ENCODE data around the gene DCK. TPM values are rescaled to one million over a fixed set of nuclear protein-coding genes. Genes with fewer than 3 reads are reported as not detected.

Gene DCK
- total and polyA plus RNA-seq, 2 experiments from 2014 or later, result 33.1 to 40.3 TPM

DNA sequence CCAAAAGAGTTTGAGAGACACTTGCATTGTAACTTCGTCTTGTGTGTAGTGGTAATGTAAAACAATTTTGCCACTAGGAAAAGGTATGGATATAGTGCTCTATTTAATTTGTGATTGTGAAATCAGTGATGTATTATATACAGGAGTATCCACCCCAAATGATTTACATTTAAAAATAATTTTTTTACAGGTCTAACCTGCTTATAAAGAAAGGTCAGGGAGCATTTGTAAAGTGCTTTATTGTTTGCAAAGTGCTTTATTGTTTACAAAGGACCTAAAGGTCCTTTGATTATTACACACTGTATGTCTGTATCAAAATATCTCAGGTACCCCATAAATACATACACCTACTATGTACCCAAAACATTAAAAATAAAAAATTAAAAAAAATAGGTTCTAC is 70.3 kb downstream of the DCK start:
- WGBS, 2 experiments (ENCODE audit: low coverage in 1 of 2, low lambda C conversion rate in 2 of 2, missing lambda C conversion rate in 2 of 2), result 88 to 94% methylated on average over 1 of the region's 1 CpG
- Histone ChIP-seq H3K79me2 (ENCODE audit: insufficient read depth) (no peaks in the 10 kb centered on the region), H3K27ac (no peak overlapping the region), H3K36me3 (ENCODE audit: low read depth) (no peaks in the 10 kb centered on the region), H3K4me1 (ENCODE audit: insufficient read depth) (no peaks in the 10 kb centered on the region), H3F3A (ENCODE audit: insufficient read depth) (no peaks in the 10 kb centered on the region), H3K9me3 (ENCODE audit: low read depth) (no peaks in the 10 kb centered on the region), H3K4me2 (ENCODE audit: unreplicated experiment) (no peak overlapping the region), H3K27me3 (replicated peaks; ENCODE audit: insufficient read depth) (no peaks in the 10 kb centered on the region), H3K9ac (no peak overlapping the region), H3K9me2 (ENCODE audit: insufficient read depth) (no peaks in the 10 kb centered on the region), H3K4me3 (no peak overlapping the region), H4K20me1 (ENCODE audit: insufficient read depth) (no peaks in the 10 kb centered on the region), H2AFZ (no peak overlapping the region)
- in situ Hi-C loops (cut with MboI), result no loop called here
- no peak for DNase-seq
- TF ChIP-seq EZH2phosphoT487 (IDR thresholded peaks at IDR 0.05; ENCODE audit: insufficient read depth, low read depth), result no peak
- TF ChIP-seq EZH2 (IDR thresholded peaks at IDR 0.05; ENCODE audit: insufficient read depth, poor library complexity, severe bottlenecking), result no peak

DNA sequence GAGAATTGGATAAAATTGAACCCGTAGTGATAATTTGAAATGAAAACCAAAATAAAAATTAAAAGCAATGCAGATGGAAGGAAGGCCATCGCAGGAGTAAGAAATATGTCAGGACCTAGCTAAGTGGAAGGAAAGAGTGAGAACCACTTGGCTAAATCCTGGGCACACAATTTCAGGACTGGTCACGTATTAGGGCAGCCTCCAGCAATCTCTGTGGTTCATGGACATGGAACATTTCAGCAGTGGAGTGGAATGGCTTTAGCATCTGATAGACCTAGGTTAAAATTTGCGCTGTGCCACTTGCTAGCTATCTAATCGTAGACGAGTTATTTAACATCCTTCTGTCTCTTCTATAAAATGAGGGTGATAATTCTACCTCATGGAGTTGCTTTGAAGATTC is 71.1 kb downstream of the DCK start:
- in situ Hi-C loops (cut with MboI), result no loop called here
- H3K4me2 ChIP-seq (ENCODE audit: unreplicated experiment), result no peak overlapping the region
- WGBS, 2 experiments (ENCODE audit: low coverage in 1 of 2, low lambda C conversion rate in 2 of 2, missing lambda C conversion rate in 2 of 2), result 86 to 87% methylated on average over 6 of the region's 6 CpGs
- H3K27ac ChIP-seq, result no peak overlapping the region
- H4K20me1 ChIP-seq (ENCODE audit: insufficient read depth), result no peaks in the 10 kb centered on the region
- no peaks in the 10 kb centered on the region for H3K9me3 ChIP-seq (ENCODE audit: low read depth)
- no peak overlapping the region for H2AFZ ChIP-seq
- no peaks in the 10 kb centered on the region for H3K36me3 ChIP-seq (ENCODE audit: low read depth)
- H3K79me2 ChIP-seq (ENCODE audit: insufficient read depth), result no peaks in the 10 kb centered on the region
- no peak overlapping the region for H3K9ac ChIP-seq
- no peaks in the 10 kb centered on the region for H3K9me2 ChIP-seq (ENCODE audit: insufficient read depth)
- no peak for TF ChIP-seq EZH2 (IDR thresholded peaks at IDR 0.05; ENCODE audit: insufficient read depth, poor library complexity, severe bottlenecking)
- TF ChIP-seq EZH2phosphoT487 (IDR thresholded peaks at IDR 0.05; ENCODE audit: insufficient read depth, low read depth), result no peak
- no peak overlapping the region for H3K4me3 ChIP-seq
- no peaks in the 10 kb centered on the region for H3K4me1 ChIP-seq (ENCODE audit: insufficient read depth)
- no peak for DNase-seq
- no peaks in the 10 kb centered on the region for H3K27me3 ChIP-seq (replicated peaks; ENCODE audit: insufficient read depth)
- H3F3A ChIP-seq (ENCODE audit: insufficient read depth), result no peaks in the 10 kb centered on the region

DNA sequence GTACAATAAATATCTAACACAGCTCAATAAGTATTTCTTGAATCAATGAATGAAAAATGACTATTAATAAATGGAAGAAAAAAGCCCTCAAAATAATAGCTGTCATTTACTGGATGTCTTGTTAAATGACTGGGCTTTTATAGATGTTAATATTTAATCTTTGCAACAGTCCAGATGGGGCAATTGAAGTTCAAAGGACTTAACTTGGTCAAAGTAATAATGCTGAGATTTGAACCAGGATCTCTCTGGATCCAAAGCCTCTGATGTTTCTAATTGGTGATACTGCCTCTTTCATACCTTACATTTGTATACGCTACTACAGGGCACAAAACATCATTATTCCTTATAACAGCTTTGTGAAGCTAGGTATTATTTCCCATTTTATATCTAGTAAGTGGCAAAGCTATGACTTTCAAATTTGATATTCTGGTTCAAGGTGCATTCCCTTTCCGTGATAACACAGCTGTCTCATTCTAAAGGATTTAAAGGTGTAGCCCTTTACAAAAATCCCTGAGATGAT is 72.6 kb downstream of the DCK start:
- Histone ChIP-seq H3K27ac (no peak overlapping the region), H3K4me2 (ENCODE audit: unreplicated experiment) (no peak overlapping the region), H3K9me2 (ENCODE audit: insufficient read depth) (no peaks in the 10 kb centered on the region), H3K4me1 (ENCODE audit: insufficient read depth) (no peaks in the 10 kb centered on the region), H3K36me3 (ENCODE audit: low read depth) (no peaks in the 10 kb centered on the region), H3K9ac (no peak overlapping the region), H3K79me2 (ENCODE audit: insufficient read depth) (no peaks in the 10 kb centered on the region), H4K20me1 (ENCODE audit: insufficient read depth) (no peaks in the 10 kb centered on the region), H3K4me3 (no peak overlapping the region), H3K27me3 (replicated peaks; ENCODE audit: insufficient read depth) (no peaks in the 10 kb centered on the region), H3K9me3 (ENCODE audit: low read depth) (no peaks in the 10 kb centered on the region), H2AFZ (no peak overlapping the region), H3F3A (ENCODE audit: insufficient read depth) (no peaks in the 10 kb centered on the region)
- no peak for DNase-seq
- in situ Hi-C loops (cut with MboI), result no loop called here
- 78 to 79% methylated on average over 2 of the region's 2 CpGs for WGBS, 2 experiments (ENCODE audit: low coverage in 1 of 2, low lambda C conversion rate in 2 of 2, missing lambda C conversion rate in 2 of 2)
- TF ChIP-seq EZH2 (IDR thresholded peaks at IDR 0.05; ENCODE audit: insufficient read depth, poor library complexity, severe bottlenecking) (no peak), EZH2phosphoT487 (IDR thresholded peaks at IDR 0.05; ENCODE audit: insufficient read depth, low read depth) (no peak)

DNA sequence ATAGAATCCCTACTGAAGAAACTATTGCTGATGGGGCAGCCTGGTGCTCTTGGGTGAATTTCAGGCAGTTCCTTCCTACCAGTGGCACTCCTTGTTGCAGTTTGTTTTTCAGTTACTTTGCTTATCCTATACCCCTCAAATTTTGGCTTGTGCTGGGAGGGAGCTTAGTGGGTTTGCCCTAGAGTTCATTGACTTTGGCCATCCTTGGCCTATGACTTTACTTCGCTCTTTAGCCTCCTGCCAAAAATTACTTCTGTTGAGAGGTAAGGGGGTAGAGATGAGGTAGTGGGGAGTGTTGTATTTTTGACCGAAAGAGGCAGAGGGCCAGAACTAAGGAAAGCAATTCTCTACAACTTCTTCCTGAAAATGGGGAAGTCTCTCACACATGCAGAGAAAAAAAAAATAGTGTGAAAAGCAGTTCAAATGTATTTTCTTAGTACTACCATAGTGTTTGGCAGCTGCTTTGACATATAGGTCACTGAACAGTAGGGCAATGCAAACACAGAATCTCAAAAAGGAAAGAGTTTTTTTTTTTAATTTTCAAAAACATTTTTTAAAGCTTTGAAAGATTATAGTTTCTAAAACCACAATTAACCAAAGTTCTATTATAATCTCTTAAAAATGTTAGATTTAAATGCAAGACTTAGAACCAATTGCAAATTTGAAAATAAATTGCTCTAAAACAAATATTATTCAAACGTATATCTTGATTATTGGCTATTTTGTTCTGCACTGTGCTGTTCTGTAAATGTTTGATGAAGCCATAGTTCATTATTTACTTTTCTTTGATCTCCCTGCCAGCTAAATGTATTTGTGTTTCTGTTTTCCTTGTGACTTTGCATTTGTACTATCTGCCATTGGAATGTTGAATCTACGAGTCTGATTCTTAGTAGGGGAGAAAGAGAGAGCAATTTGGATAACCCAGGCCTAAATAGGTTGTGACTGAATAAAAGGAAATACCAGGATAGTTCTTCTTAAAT is 73.6 kb downstream of the DCK start:
- Histone ChIP-seq H3K4me1 (ENCODE audit: insufficient read depth) (no peaks in the 10 kb centered on the region), H3K4me3 (no peak overlapping the region), H3K79me2 (ENCODE audit: insufficient read depth) (no peaks in the 10 kb centered on the region), H3K9me3 (ENCODE audit: low read depth) (no peaks in the 10 kb centered on the region), H3K9ac (no peak overlapping the region), H4K20me1 (ENCODE audit: insufficient read depth) (no peaks in the 10 kb centered on the region), H3K27ac (no peak overlapping the region), H3K27me3 (replicated peaks; ENCODE audit: insufficient read depth) (no peaks in the 10 kb centered on the region), H3K4me2 (ENCODE audit: unreplicated experiment) (no peak overlapping the region), H2AFZ (no peak overlapping the region), H3F3A (ENCODE audit: insufficient read depth) (no peaks in the 10 kb centered on the region), H3K36me3 (ENCODE audit: low read depth) (no peaks in the 10 kb centered on the region), H3K9me2 (ENCODE audit: insufficient read depth) (no peaks in the 10 kb centered on the region)
- in situ Hi-C loops (cut with MboI), result no loop called here
- WGBS, 2 experiments (ENCODE audit: low coverage in 1 of 2, low lambda C conversion rate in 2 of 2, missing lambda C conversion rate in 2 of 2), result 70 to 72% methylated on average over 4 of the region's 4 CpGs
- DNase-seq, result no peak
- no peak for TF ChIP-seq EZH2 (IDR thresholded peaks at IDR 0.05; ENCODE audit: insufficient read depth, poor library complexity, severe bottlenecking)
- TF ChIP-seq EZH2phosphoT487 (IDR thresholded peaks at IDR 0.05; ENCODE audit: insufficient read depth, low read depth), result no peak
